Choroid plexus epithelial cell (primary cell): ENCODE measurements around the gene UNC13D.

Experiments
- DNase-seq: peaks from one replicate; pipeline ENCODE4 v3.0.0-alpha.2; 2010; ENCODE audit warnings: low read depth
- H3K4me3 ChIP-seq: 2 replicates; pipeline ENCODE4 v1.5.1; 2011; ENCODE audit warnings: low read depth, mild to moderate bottlenecking, control low read depth, low read length, moderate library complexity
- CTCF ChIP-seq: conservative IDR thresholded peaks from 2 replicates; pipeline ENCODE4 v1.5.1; 2011; ENCODE audit warnings: low read depth, mild to moderate bottlenecking, control low read depth, inconsistent platforms, low read length, moderate library complexity

The UNC13D gene

GRCh38 chr17:75839942-75840798, 4.0 kb downstream of the UNC13D start:
- H3K4me3 ChIP-seq: no peak overlapping the region
- TF ChIP-seq CTCF: no peak

GRCh38 chr17:75838410-75838809, 5.8 kb downstream of the UNC13D start:
- TF ChIP-seq CTCF: no peak
- no peak for DNase-seq
- H3K4me3 ChIP-seq: no peak overlapping the region

More at GRCh38 chr17:75839942-75840798, 4.0 kb downstream of the UNC13D start:
- no peak for DNase-seq

- no peak for TF ChIP-seq CTCF
- DNase-seq: no peak
Measured at GRCh38 chr17:75837899-75838298, 6.3 kb downstream of the UNC13D start.

GRCh38 chr17:75836605-75837004, 7.6 kb downstream of the UNC13D start:
- DNase-seq: no peak
- TF ChIP-seq CTCF: no peak
- H3K4me3 ChIP-seq: no peak overlapping the region

More at GRCh38 chr17:75837899-75838298, 6.3 kb downstream of the UNC13D start:
- no peak overlapping the region for H3K4me3 ChIP-seq

GRCh38 chr17:75835654-75835987, 8.6 kb downstream of the UNC13D start:
- no peak overlapping the region for H3K4me3 ChIP-seq
- DNase-seq: no peak
- no peak for TF ChIP-seq CTCF

GRCh38 chr17:75834928-75835653, 9.1 kb downstream of the UNC13D start:
- H3K4me3 ChIP-seq: no peak overlapping the region
- no peak for TF ChIP-seq CTCF
- no peak for DNase-seq
